K562 (cell line): ENCODE data around the gene ITPR1. TPM values are rescaled to one million over a fixed set of nuclear protein-coding genes. Genes with fewer than 3 reads are reported as not detected.

Experiments used
- AFF1 ChIP-seq, 2 experiments: fragments of 450-650 bp; IDR thresholded peaks; 2 replicates each; pipeline ENCODE4 v1.6.1; 2018; ENCODE audit warnings: mild to moderate bottlenecking in 2 of 2, low read depth in 1 of 2; ENCODE audit not compliant: partially characterized antibody in 2 of 2
- ARID2 ChIP-seq: fragments of 450-650 bp; IDR thresholded peaks from 2 replicates; pipeline ENCODE4 v1.6.1; 2017; ENCODE audit warnings: antibody characterized with exemption, mild to moderate bottlenecking
- CBX5 ChIP-seq: IDR thresholded peaks from 2 replicates; pipeline ENCODE4 v1.6.1; 2014; ENCODE audit warnings: low read depth, borderline replicate concordance
- E2F5 ChIP-seq: sonication (generic); formaldehyde crosslinking; IDR thresholded peaks from 2 replicates; pipeline ENCODE4 v1.8.0; 2022; ENCODE audit warnings: mild to moderate bottlenecking, missing genetic modification reagents
- FIP1L1 ChIP-seq: fragments of 200-400 bp; formaldehyde crosslinking; IDR thresholded peaks from 2 replicates; pipeline ENCODE4 v1.6.1; 2018; ENCODE audit warnings: mild to moderate bottlenecking, low read depth, low read length; ENCODE audit not compliant: poor library complexity, severe bottlenecking
- HES1 ChIP-seq: fragments of 450-650 bp; IDR thresholded peaks from 2 replicates; pipeline ENCODE4 v1.6.1; 2016; ENCODE audit warnings: low read depth, mild to moderate bottlenecking, moderate library complexity
- HIVEP1 ChIP-seq: fragments of 250-450 bp; sonication (Bioruptor Pico); IDR thresholded peaks from 2 replicates; pipeline ENCODE4 v1.4.0; 2020; ENCODE audit warnings: mild to moderate bottlenecking
- KDM1A ChIP-seq, 2 experiments: fragments of 450-650 bp; IDR thresholded peaks; 2 replicates each; pipeline ENCODE4 v1.6.1; 2016; ENCODE audit warnings: mild to moderate bottlenecking in 2 of 2
- MEIS2 ChIP-seq: fragments of 450-650 bp; IDR thresholded peaks from 2 replicates; pipeline ENCODE4 v1.6.1; 2014; ENCODE audit warnings: mild to moderate bottlenecking; ENCODE audit not compliant: partially characterized antibody
- RCOR1 ChIP-seq, 2 experiments: IDR thresholded peaks; 2 replicates each; pipeline ENCODE4 v1.6.1; 2012; ENCODE audit warnings: low read depth in 2 of 2, low read length in 2 of 2, borderline replicate concordance in 1 of 2, improper control_type of control experiment in 1 of 2
- SIRT6 ChIP-seq: IDR thresholded peaks from one replicate; pipeline ENCODE4 v1.6.1; 2012; ENCODE audit warnings: low read depth, mild to moderate bottlenecking, control low read depth, inconsistent platforms, low read length, moderate library complexity
- TCF15 ChIP-seq: fragments of 250-450 bp; sonication (Bioruptor Pico); IDR thresholded peaks from 2 replicates; pipeline ENCODE4 v1.8.0; 2022; ENCODE audit warnings: moderate library complexity, mild to moderate bottlenecking, inconsistent platforms
- TFE3 ChIP-seq: fragments of 450-650 bp; formaldehyde crosslinking; IDR thresholded peaks from 2 replicates; pipeline ENCODE4 v1.4.0; 2020; ENCODE audit warnings: mild to moderate bottlenecking, mixed read lengths
- USF2 ChIP-seq: sonication (generic); formaldehyde crosslinking; IDR thresholded peaks from 2 replicates; pipeline ENCODE4 v1.5.0; 2020; ENCODE audit warnings: missing genetic modification reagents
- ZFP91 ChIP-seq: sonication (generic); formaldehyde crosslinking; IDR thresholded peaks from 2 replicates; pipeline ENCODE4 v1.8.0; 2022; ENCODE audit warnings: mild to moderate bottlenecking, missing genetic modification reagents
- polyA plus RNA-seq, 8 experiments: library from polyadenylated mRNA; depleted of rRNA in 4 of 8; stranded (reverse) in 5 of 8; unstranded in 3 of 8; fragments of >200 nt; fragmentation: Nextera tagmentation in 2 of 8; fragmentation: Illumina TruSeq in 1 of 8; extraction: Ambion mirVana in 2 of 8; extraction: Trizol in 1 of 8; gene quantifications; 2 replicates each; pipeline versions ENCODE4 v1.2.1 to v1.2.3, GENCODE V29; 2011 to 2014; ENCODE audit warnings: inconsistent platforms in 1 of 8, missing spikeins in 1 of 8
- total RNA-seq, 7 experiments: library from RNA; depleted of rRNA in 6 of 7; stranded (reverse); fragments of >200 nt in 6 of 7; fragmentation: Illumina TruSeq in 2 of 7; extraction: Trizol in 2 of 7; gene quantifications; 2 replicates each; pipeline versions ENCODE4 v1.2.1 to v1.2.3, GENCODE V29; 2011 to 2021; ENCODE audit warnings: low replicate concordance in 1 of 7

The ITPR1 gene
- total and polyA plus RNA-seq, 9 of the 15 experiments (the other 6 are each of a cell fraction or from before 2014, with no cell fraction given), result 22.4 to 40.0 (median 27.4) TPM

- TF ChIP-seq AFF1 (IDR thresholded peaks at IDR 0.05; ENCODE audit: low read depth in 1 of 2, partially characterized antibody in 2 of 2), result no peak
- no peak for TF ChIP-seq SIRT6
- no peak for TF ChIP-seq TCF15 (CRISPR knock-in tag)
- no peak for TF ChIP-seq FIP1L1
- no peak for TF ChIP-seq HES1
- TF ChIP-seq CBX5, result no peak
- no peak for TF ChIP-seq E2F5 (CRISPR knock-in tag)
- peak; percentile 69 for TF ChIP-seq USF2 (CRISPR knock-in tag)
- no peak for TF ChIP-seq ZFP91
- peak in 1 of 2 experiments; percentile 16; a peak in 1 of 4 replicates for TF ChIP-seq RCOR1 (IDR thresholded peaks at IDR 0.05; ENCODE audit: borderline replicate concordance in 1 of 2, low read depth in 2 of 2, low read length in 2 of 2)
- TF ChIP-seq TFE3 (CRISPR knock-in tag), result peak; percentile 97
- no peak for TF ChIP-seq HIVEP1 (CRISPR knock-in tag)
- no peak for TF ChIP-seq ARID2
- no peak for TF ChIP-seq KDM1A (IDR thresholded peaks at IDR 0.05)
- no peak for TF ChIP-seq MEIS2
Observed at GRCh38 chr3:4523710-4524698, 30.9 kb downstream of the ITPR1 start (continued).
